ENCODE data around the gene CDIP1.

- TF ChIP-seq GATA3 (IDR thresholded peaks at IDR 0.05; ENCODE audit: low read depth, low read length): no peak
- no peak for TF ChIP-seq GATA2 (IDR thresholded peaks at IDR 0.05; ENCODE audit: low read depth, low read length)
Measured at GRCh38 chr16:4465977-4466779, 72.4 kb downstream of the CDIP1 start.

Data from SH-SY5Y (cell line).